A549 (cell line): ENCODE measurements around the gene FOCAD.

Experiments used
- CEBPB ChIP-seq, 2 experiments: fragments of >200 bp in 1 of 2; sonication (Bioruptor Twin) in 1 of 2; formaldehyde crosslinking in 1 of 2; IDR thresholded peaks; 2 replicates each; pipeline ENCODE4 v1.6.1; 2012 to 2016
- CTCF ChIP-seq: fragments of >200 bp; sonication (Bioruptor Twin); formaldehyde crosslinking; IDR thresholded peaks from 3 replicates; pipeline ENCODE4 v1.5.1; 2016
- NPAS2 ChIP-seq: fragments of 250-450 bp; sonication (Bioruptor Pico); IDR thresholded peaks from 2 replicates; pipeline ENCODE4 v1.8.0; 2022; ENCODE audit warnings: mild to moderate bottlenecking, moderate library complexity, borderline replicate concordance
- TF ChIP-seq, protein P1 (sequence below): IDR thresholded peaks from 2 replicates; pipeline ENCODE4 v1.6.1; 2012

DNA sequence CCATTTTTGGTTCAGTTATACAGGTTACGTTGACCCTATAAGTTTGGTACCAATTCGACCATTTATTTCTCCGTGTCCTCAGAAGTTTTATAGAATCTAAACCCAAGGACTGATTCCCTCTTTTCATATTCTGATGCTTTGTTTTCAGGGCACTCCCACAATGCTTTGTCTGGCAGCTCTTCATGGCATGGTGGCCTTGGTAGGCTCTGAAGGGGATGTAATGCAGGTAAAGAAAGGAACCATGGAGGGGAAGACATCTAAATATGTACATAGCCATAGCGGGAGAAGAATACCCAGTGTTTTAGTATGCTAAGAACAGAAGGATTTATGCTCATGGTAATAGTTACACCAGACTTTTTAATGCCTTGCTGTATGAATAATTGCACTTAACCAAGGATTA lies 264.6 kb downstream of the FOCAD start:
- TF ChIP-seq CTCF (no peak), NPAS2 (CRISPR knock-in tag) (no peak), CEBPB (IDR thresholded peaks at IDR 0.05) (no peak)
- TF ChIP-seq, protein P1, sequence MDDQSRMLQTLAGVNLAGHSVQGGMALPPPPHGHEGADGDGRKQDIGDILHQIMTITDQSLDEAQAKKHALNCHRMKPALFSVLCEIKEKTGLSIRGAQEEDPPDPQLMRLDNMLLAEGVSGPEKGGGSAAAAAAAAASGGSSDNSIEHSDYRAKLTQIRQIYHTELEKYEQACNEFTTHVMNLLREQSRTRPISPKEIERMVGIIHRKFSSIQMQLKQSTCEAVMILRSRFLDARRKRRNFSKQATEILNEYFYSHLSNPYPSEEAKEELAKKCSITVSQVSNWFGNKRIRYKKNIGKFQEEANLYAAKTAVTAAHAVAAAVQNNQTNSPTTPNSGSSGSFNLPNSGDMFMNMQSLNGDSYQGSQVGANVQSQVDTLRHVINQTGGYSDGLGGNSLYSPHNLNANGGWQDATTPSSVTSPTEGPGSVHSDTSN: no peak
